ENCODE data around the gene HCFC2.
A peak's percentile ranks its signal among the peaks of the same experiment; 100 is the strongest.
"Not testable (repeated sequence)": the region's sequence is repeated elsewhere in the genome, so short reads cannot be mapped to it uniquely, and the experiment has no call there.

HCFC2 gene

GRCh38 chr12:104058802-104059201 is 5.5 kb upstream of the HCFC2 start:
- no peak for DNase-seq

GRCh38 chr12:104059963-104060362 is 4.4 kb upstream of the HCFC2 start:
- no peak for DNase-seq

- DNase-seq: no peak
Measured at GRCh38 chr12:104060791-104061190, 3.5 kb upstream of the HCFC2 start.

GRCh38 chr12:104063712-104064030 is 660 bp upstream of the HCFC2 start:
- DNase-seq: peak; percentile 42

GRCh38 chr12:104064842-104065427 is 604 bp downstream of the HCFC2 start:
- no peak for DNase-seq

GRCh38 chr12:104072099-104072498 is 7.8 kb downstream of the HCFC2 start:
- no peak for DNase-seq

- DNase-seq: no peak
Measured at GRCh38 chr12:104073699-104074098, 9.4 kb downstream of the HCFC2 start.

GRCh38 chr12:104079024-104079423 is 14.7 kb downstream of the HCFC2 start:
- DNase-seq: no peak

- no peak for DNase-seq
Measured at GRCh38 chr12:104080764-104081163, 16.4 kb downstream of the HCFC2 start.

- DNase-seq: no peak
Measured at GRCh38 chr12:104083769-104084475, 19.6 kb downstream of the HCFC2 start.

- DNase-seq: no peak
Measured at GRCh38 chr12:104090685-104091084, 26.4 kb downstream of the HCFC2 start.

- DNase-seq: no peak
Measured at GRCh38 chr12:104091136-104091535, 26.8 kb downstream of the HCFC2 start.

GRCh38 chr12:104094284-104094683 is 30.0 kb downstream of the HCFC2 start:
- DNase-seq: no peak

- no peak for DNase-seq
Measured at GRCh38 chr12:104095289-104095688, 31.0 kb downstream of the HCFC2 start.

GRCh38 chr12:104097954-104098353 is 33.6 kb downstream of the HCFC2 start:
- no peak for DNase-seq

- no peak for DNase-seq
Measured at GRCh38 chr12:104105461-104105860, 41.1 kb downstream of the HCFC2 start.

- no peak for DNase-seq
Measured at GRCh38 chr12:104106965-104107364, 42.6 kb downstream of the HCFC2 start.

- DNase-seq: peak; percentile 83
Measured at GRCh38 chr12:104108755-104109445, 44.6 kb downstream of the HCFC2 start.

GRCh38 chr12:104109446-104110271 is 45.3 kb downstream of the HCFC2 start:
- DNase-seq: no peak

GRCh38 chr12:104114834-104115586 is 50.7 kb downstream of the HCFC2 start:
- DNase-seq: not testable (repeated sequence)

GRCh38 chr12:104115587-104115975 is 51.2 kb downstream of the HCFC2 start:
- no peak for DNase-seq

- DNase-seq: no peak
Measured at GRCh38 chr12:104121001-104121400, 56.7 kb downstream of the HCFC2 start.

- no peak for DNase-seq
Measured at GRCh38 chr12:104122298-104122697, 58.0 kb downstream of the HCFC2 start.

Data from NCI-H2227 treated with DMSO at 0.1 percent for 48 hours (cell line).